HG02852 (cell line): Measurements from ENCODE around the gene DEAF1.

Experiments used
- ATAC-seq: cut with Tn5 transposase; IDR thresholded peaks from one replicate; pipeline ENCODE4 v1.9.1; 2021; ENCODE audit warnings: mild to moderate bottlenecking, moderate library complexity; ENCODE audit not compliant: unreplicated experiment

DEAF1 gene

GRCh38 chr11:721741-722345 is 26.8 kb upstream of the DEAF1 start:
- ATAC-seq: no peak

- no peak for ATAC-seq
Observed at GRCh38 chr11:721247-721740, 26.3 kb upstream of the DEAF1 start.

GRCh38 chr11:720642-721246 is 25.7 kb upstream of the DEAF1 start:
- ATAC-seq: no peak

GRCh38 chr11:720017-720641 is 25.1 kb upstream of the DEAF1 start:
- ATAC-seq: no peak

GRCh38 chr11:719214-720016 is 24.4 kb upstream of the DEAF1 start:
- no peak for ATAC-seq

GRCh38 chr11:714436-714835 is 19.4 kb upstream of the DEAF1 start:
- no peak for ATAC-seq

- ATAC-seq: no peak
Observed at GRCh38 chr11:709109-709997, 14.3 kb upstream of the DEAF1 start.

- no peak for ATAC-seq
Observed at GRCh38 chr11:708511-708910, 13.5 kb upstream of the DEAF1 start.

GRCh38 chr11:707817-708420 is 12.9 kb upstream of the DEAF1 start:
- ATAC-seq: no peak

GRCh38 chr11:706957-707816 is 12.2 kb upstream of the DEAF1 start:
- no peak for ATAC-seq

GRCh38 chr11:706439-706956 is 11.5 kb upstream of the DEAF1 start:
- ATAC-seq: no peak

GRCh38 chr11:705646-706438 is 10.8 kb upstream of the DEAF1 start, which contains the start of gene EPS8L2:
EPS8L2 (plus strand) TSS chr11:706231; CDS start chr11:709408, 3,177 bp downstream.
- ATAC-seq: no peak

- no peak for ATAC-seq
Observed at GRCh38 chr11:704781-705645, 10.0 kb upstream of the DEAF1 start.

GRCh38 chr11:704228-704674 is 9.2 kb upstream of the DEAF1 start:
- no peak for ATAC-seq

- no peak for ATAC-seq
Observed at GRCh38 chr11:703506-703905, 8.5 kb upstream of the DEAF1 start.

- ATAC-seq: no peak
Observed at GRCh38 chr11:702462-703461, 7.7 kb upstream of the DEAF1 start.
